Activated CD8-positive, alpha-beta memory T cell treated with anti-CD3 and anti-CD28 coated beads for 36 hours (primary cell): Measurements from ENCODE around the gene SHISA6. TPM values are rescaled to one million over a fixed set of nuclear protein-coding genes. Genes with fewer than 3 reads are reported as not detected.
"Not testable (repeated sequence)": the region's sequence is repeated elsewhere in the genome, so short reads cannot be mapped to it uniquely, and the experiment has no call there.

Experiments used
- CTCF ChIA-PET: fragments of 350-600 bp; sonication (Branson Sonifier 250); formaldehyde crosslinking; loops from one replicate; lab custom pipeline; 2021; ENCODE audit warnings: antibody characterized with exemption; lab: Charles Lee
- POLR2A ChIA-PET: fragments of 350-600 bp; sonication (Branson Sonifier 250); formaldehyde crosslinking; loops from one replicate; lab custom pipeline; 2021; ENCODE audit warnings: antibody characterized with exemption; lab: Charles Lee
- total RNA-seq, 2 experiments: library from RNA; stranded (reverse); gene quantifications; one replicate each; pipeline ENCODE4 v1.2.3, GENCODE V29; 2021

The SHISA6 gene
- total RNA-seq, 2 experiments from 2014 or later, result not detected

GRCh38 chr17:11300201-11300600 lies 59.2 kb downstream of the SHISA6 start:
- POLR2A ChIA-PET, result no interaction called here

GRCh38 chr17:11300738-11301137 lies 59.7 kb downstream of the SHISA6 start:
- ChIA-PET CTCF (no interaction called here), POLR2A (no interaction called here)

More at GRCh38 chr17:11300201-11300600, 59.2 kb downstream of the SHISA6 start:
- CTCF ChIA-PET, result no interaction called here

GRCh38 chr17:11301874-11302273 lies 60.9 kb downstream of the SHISA6 start:
- POLR2A ChIA-PET, CTCF ChIA-PET: not testable (repeated sequence)

- ChIA-PET POLR2A (no interaction called here), CTCF (no interaction called here)
These were observed 61.6 kb downstream of the SHISA6 start for GRCh38 chr17:11302401-11303186.

- CTCF ChIA-PET, result no interaction called here
- POLR2A ChIA-PET, result no interaction called here
These were observed 62.9 kb downstream of the SHISA6 start for GRCh38 chr17:11303773-11304394.

GRCh38 chr17:11304568-11304967 lies 63.6 kb downstream of the SHISA6 start:
- POLR2A ChIA-PET, result no interaction called here
- CTCF ChIA-PET, result no interaction called here

- POLR2A ChIA-PET, result no interaction called here
- CTCF ChIA-PET, result no interaction called here
These were observed 64.5 kb downstream of the SHISA6 start for GRCh38 chr17:11305524-11305923.

- ChIA-PET CTCF (interaction anchor here (0.6 kb wide), 1 partner anchor 630 kb away, joined by 5 read pairs; no protein-coding TSS in a partner anchor), POLR2A (no interaction called here)
These were observed 67.5 kb downstream of the SHISA6 start for GRCh38 chr17:11308531-11308930.

- CTCF ChIA-PET, result no interaction called here
These were observed 68.0 kb downstream of the SHISA6 start for GRCh38 chr17:11309033-11309432.

GRCh38 chr17:11309850-11310249 lies 68.8 kb downstream of the SHISA6 start:
- ChIA-PET CTCF (no interaction called here), POLR2A (no interaction called here)

More at GRCh38 chr17:11309033-11309432, 68.0 kb downstream of the SHISA6 start:
- POLR2A ChIA-PET, result no interaction called here

- CTCF ChIA-PET, POLR2A ChIA-PET: not testable (repeated sequence)
These were observed 75.4 kb downstream of the SHISA6 start for GRCh38 chr17:11316451-11316850.

- CTCF ChIA-PET, result no interaction called here
These were observed 77.2 kb downstream of the SHISA6 start for GRCh38 chr17:11318207-11318606.

GRCh38 chr17:11319894-11320293 lies 78.9 kb downstream of the SHISA6 start:
- ChIA-PET POLR2A (no interaction called here), CTCF (no interaction called here)

More at GRCh38 chr17:11318207-11318606, 77.2 kb downstream of the SHISA6 start:
- POLR2A ChIA-PET, result no interaction called here

- POLR2A ChIA-PET, result no interaction called here
- CTCF ChIA-PET, result no interaction called here
These were observed 83.0 kb downstream of the SHISA6 start for GRCh38 chr17:11324021-11324420.

- ChIA-PET POLR2A (no interaction called here), CTCF (no interaction called here)
These were observed 83.9 kb downstream of the SHISA6 start for GRCh38 chr17:11324846-11325420.

GRCh38 chr17:11326492-11326891 lies 85.5 kb downstream of the SHISA6 start:
- ChIA-PET CTCF (no interaction called here), POLR2A (no interaction called here)

GRCh38 chr17:11328770-11329169 lies 87.8 kb downstream of the SHISA6 start:
- CTCF ChIA-PET, result no interaction called here

GRCh38 chr17:11330006-11330405 lies 89.0 kb downstream of the SHISA6 start:
- POLR2A ChIA-PET, result no interaction called here
- CTCF ChIA-PET, result no interaction called here

More at GRCh38 chr17:11328770-11329169, 87.8 kb downstream of the SHISA6 start:
- POLR2A ChIA-PET, result no interaction called here

- ChIA-PET POLR2A (no interaction called here), CTCF (no interaction called here)
These were observed 89.8 kb downstream of the SHISA6 start for GRCh38 chr17:11330826-11331225.
